Measurements from ENCODE around the gene PPP5C. TPM values are rescaled to one million over a fixed set of nuclear protein-coding genes. Genes with fewer than 3 reads are reported as not detected.
A peak's percentile ranks its signal among the peaks of the same experiment; 100 is the strongest.

The PPP5C gene
- total and polyA plus RNA-seq, 3 experiments from 2014 or later, result 38.7 to 124 (median 124) TPM

GRCh38 chr19:46378268-46378667 lies 31.4 kb downstream of the PPP5C start:
- DNase-seq, result no peak
- POLR2A ChIA-PET, result no interaction called here
- Histone ChIP-seq H3K36me3 (ENCODE audit: insufficient read depth, low read length) (peaks cover 31% of the 10 kb centered on the region), H3K27me3 (ENCODE audit: insufficient read depth, low read length, poor library complexity, severe bottlenecking) (no peaks in the 10 kb centered on the region), H3K9me3 (ENCODE audit: low read length) (no peaks in the 10 kb centered on the region), H3K27ac (ENCODE audit: low read depth, low read length) (no peak overlapping the region), H3K4me1 (ENCODE audit: insufficient read depth, low read length) (no peaks in the 10 kb centered on the region), H3K4me3 (ENCODE audit: low read length) (no peak overlapping the region)
- H3K36me3 Mint-ChIP-seq, result peaks cover 4 to 82% (median 25%) of the 10 kb centered on the region in 3 donors
- CTCF ChIA-PET, result interaction anchor here (1.2 kb wide), 1 partner anchor 17 kb away, joined by 5 read pairs; no protein-coding TSS in a partner anchor
- H3K27ac Mint-ChIP-seq, result peak overlapping the region in 1 of 8 donors; percentile 27
- H3K4me3 Mint-ChIP-seq, result no peak overlapping the region
- peaks cover 6 to 15% (median 8%) of the 10 kb centered on the region in 3 donors for H3K4me1 Mint-ChIP-seq
- H3K27me3 Mint-ChIP-seq, result no peaks in the 10 kb centered on the region
- no peaks in the 10 kb centered on the region for H3K9me3 Mint-ChIP-seq

GRCh38 chr19:46380690-46381089 lies 33.8 kb downstream of the PPP5C start:
- Mint-ChIP-seq H3K27me3 (no peaks in the 10 kb centered on the region), H3K36me3 (peaks cover 4 to 90% (median 25%) of the 10 kb centered on the region in 3 donors), H3K4me3 (no peak overlapping the region), H3K27ac (no peak overlapping the region), H3K9me3 (no peaks in the 10 kb centered on the region), H3K4me1 (peaks cover 6 to 15% (median 8%) of the 10 kb centered on the region in 3 donors)
- no peak overlapping the region for H3K4me3 ChIP-seq (ENCODE audit: low read length)
- no peaks in the 10 kb centered on the region for H3K27me3 ChIP-seq (ENCODE audit: insufficient read depth, low read length, poor library complexity, severe bottlenecking)
- ChIA-PET POLR2A (no interaction called here), CTCF (no interaction called here)
- no peaks in the 10 kb centered on the region for H3K4me1 ChIP-seq (ENCODE audit: insufficient read depth, low read length)
- H3K36me3 ChIP-seq (ENCODE audit: insufficient read depth, low read length), result peaks cover 46% of the 10 kb centered on the region
- no peaks in the 10 kb centered on the region for H3K9me3 ChIP-seq (ENCODE audit: low read length)
- H3K27ac ChIP-seq (ENCODE audit: low read depth, low read length), result no peak overlapping the region
- DNase-seq, result no peak

GRCh38 chr19:46381346-46381745 lies 34.5 kb downstream of the PPP5C start:
- ChIA-PET CTCF (no interaction called here), POLR2A (no interaction called here)
- H3K4me1 Mint-ChIP-seq, result peaks cover 6 to 13% (median 8%) of the 10 kb centered on the region in 3 donors
- H3K27me3 Mint-ChIP-seq, result no peaks in the 10 kb centered on the region
- Histone ChIP-seq H3K36me3 (ENCODE audit: insufficient read depth, low read length) (peaks cover 44% of the 10 kb centered on the region), H3K9me3 (ENCODE audit: low read length) (no peaks in the 10 kb centered on the region), H3K4me1 (ENCODE audit: insufficient read depth, low read length) (no peaks in the 10 kb centered on the region), H3K27ac (ENCODE audit: low read depth, low read length) (no peak overlapping the region), H3K4me3 (ENCODE audit: low read length) (no peak overlapping the region), H3K27me3 (ENCODE audit: insufficient read depth, low read length, poor library complexity, severe bottlenecking) (no peaks in the 10 kb centered on the region)
- H3K27ac Mint-ChIP-seq, result no peak overlapping the region
- DNase-seq, result no peak
- peaks cover 4 to 89% (median 23%) of the 10 kb centered on the region in 3 donors for H3K36me3 Mint-ChIP-seq
- H3K4me3 Mint-ChIP-seq, result no peak overlapping the region
- H3K9me3 Mint-ChIP-seq, result no peaks in the 10 kb centered on the region

- H3K36me3 ChIP-seq (ENCODE audit: insufficient read depth, low read length), result peaks cover 42% of the 10 kb centered on the region
- Mint-ChIP-seq H3K4me1 (peaks cover 6 to 13% (median 8%) of the 10 kb centered on the region in 3 donors), H3K36me3 (peaks cover 4 to 86% (median 20%) of the 10 kb centered on the region in 3 donors), H3K9me3 (no peaks in the 10 kb centered on the region), H3K27ac (peak overlapping the region in 1 of 8 donors; percentile 24), H3K27me3 (no peaks in the 10 kb centered on the region), H3K4me3 (no peak overlapping the region)
- ChIA-PET CTCF (no interaction called here), POLR2A (no interaction called here)
- H3K27me3 ChIP-seq (ENCODE audit: insufficient read depth, low read length, poor library complexity, severe bottlenecking), result no peaks in the 10 kb centered on the region
- H3K9me3 ChIP-seq (ENCODE audit: low read length), result no peaks in the 10 kb centered on the region
- DNase-seq, result no peak
- no peak overlapping the region for H3K4me3 ChIP-seq (ENCODE audit: low read length)
- H3K27ac ChIP-seq (ENCODE audit: low read depth, low read length), result no peak overlapping the region
- H3K4me1 ChIP-seq (ENCODE audit: insufficient read depth, low read length), result no peaks in the 10 kb centered on the region
Observed at GRCh38 chr19:46381756-46382345, 35.0 kb downstream of the PPP5C start.

GRCh38 chr19:46383171-46383815 lies 36.4 kb downstream of the PPP5C start:
- Mint-ChIP-seq H3K27me3 (no peaks in the 10 kb centered on the region), H3K4me3 (no peak overlapping the region), H3K9me3 (no peaks in the 10 kb centered on the region), H3K4me1 (peaks cover 6 to 12% (median 8%) of the 10 kb centered on the region in 3 donors), H3K27ac (peak overlapping the region in 1 of 8 donors; percentile 5), H3K36me3 (peaks cover 4 to 86% (median 22%) of the 10 kb centered on the region in 3 donors)
- H3K4me3 ChIP-seq (ENCODE audit: low read length), result no peak overlapping the region
- no peak overlapping the region for H3K27ac ChIP-seq (ENCODE audit: low read depth, low read length)
- no peaks in the 10 kb centered on the region for H3K4me1 ChIP-seq (ENCODE audit: insufficient read depth, low read length)
- no peak for DNase-seq
- POLR2A ChIA-PET, result no interaction called here
- no peaks in the 10 kb centered on the region for H3K27me3 ChIP-seq (ENCODE audit: insufficient read depth, low read length, poor library complexity, severe bottlenecking)
- no peaks in the 10 kb centered on the region for H3K9me3 ChIP-seq (ENCODE audit: low read length)
- peaks cover 36% of the 10 kb centered on the region for H3K36me3 ChIP-seq (ENCODE audit: insufficient read depth, low read length)
- CTCF ChIA-PET, result no interaction called here

GRCh38 chr19:46383846-46384245 lies 37.0 kb downstream of the PPP5C start:
- Mint-ChIP-seq H3K9me3 (no peaks in the 10 kb centered on the region), H3K27me3 (no peaks in the 10 kb centered on the region), H3K4me3 (no peak overlapping the region), H3K36me3 (peaks cover 4 to 87% (median 24%) of the 10 kb centered on the region in 3 donors), H3K4me1 (peaks cover 6 to 12% (median 8%) of the 10 kb centered on the region in 3 donors), H3K27ac (peak overlapping the region in 1 of 8 donors; percentile 5)
- Histone ChIP-seq H3K36me3 (ENCODE audit: insufficient read depth, low read length) (peaks cover 37% of the 10 kb centered on the region), H3K4me3 (ENCODE audit: low read length) (no peak overlapping the region), H3K27ac (ENCODE audit: low read depth, low read length) (no peak overlapping the region), H3K9me3 (ENCODE audit: low read length) (no peaks in the 10 kb centered on the region), H3K4me1 (ENCODE audit: insufficient read depth, low read length) (no peaks in the 10 kb centered on the region), H3K27me3 (ENCODE audit: insufficient read depth, low read length, poor library complexity, severe bottlenecking) (no peaks in the 10 kb centered on the region)
- peak in 1 of 5 donors; percentile 21 for DNase-seq
- CTCF ChIA-PET, result no interaction called here
- POLR2A ChIA-PET, result no interaction called here

GRCh38 chr19:46384396-46384795 lies 37.5 kb downstream of the PPP5C start:
- H3K9me3 Mint-ChIP-seq, result no peaks in the 10 kb centered on the region
- H3K27ac Mint-ChIP-seq, result no peak overlapping the region
- POLR2A ChIA-PET, result no interaction called here
- H3K4me1 ChIP-seq (ENCODE audit: insufficient read depth, low read length), result no peaks in the 10 kb centered on the region
- H3K27me3 Mint-ChIP-seq, result no peaks in the 10 kb centered on the region
- H3K4me3 Mint-ChIP-seq, result no peak overlapping the region
- no peak overlapping the region for H3K4me3 ChIP-seq (ENCODE audit: low read length)
- CTCF ChIA-PET, result no interaction called here
- peaks cover 38% of the 10 kb centered on the region for H3K36me3 ChIP-seq (ENCODE audit: insufficient read depth, low read length)
- no peak for DNase-seq
- peaks cover 6 to 12% (median 8%) of the 10 kb centered on the region in 3 donors for H3K4me1 Mint-ChIP-seq
- H3K36me3 Mint-ChIP-seq, result peaks cover 7 to 86% (median 27%) of the 10 kb centered on the region in 3 donors
- H3K27me3 ChIP-seq (ENCODE audit: insufficient read depth, low read length, poor library complexity, severe bottlenecking), result no peaks in the 10 kb centered on the region
- no peaks in the 10 kb centered on the region for H3K9me3 ChIP-seq (ENCODE audit: low read length)
- no peak overlapping the region for H3K27ac ChIP-seq (ENCODE audit: low read depth, low read length)

- H3K36me3 ChIP-seq (ENCODE audit: insufficient read depth, low read length), result peaks cover 45% of the 10 kb centered on the region
- DNase-seq, result no peak
- no peaks in the 10 kb centered on the region for H3K9me3 ChIP-seq (ENCODE audit: low read length)
- no peaks in the 10 kb centered on the region for H3K9me3 Mint-ChIP-seq
- CTCF ChIA-PET, result no interaction called here
- no peaks in the 10 kb centered on the region for H3K4me1 ChIP-seq (ENCODE audit: insufficient read depth, low read length)
- no peak overlapping the region for H3K4me3 Mint-ChIP-seq
- POLR2A ChIA-PET, result no interaction called here
- no peaks in the 10 kb centered on the region for H3K27me3 Mint-ChIP-seq
- no peak overlapping the region for H3K4me3 ChIP-seq (ENCODE audit: low read length)
- H3K27ac Mint-ChIP-seq, result peak overlapping the region in 1 of 8 donors; percentile 50
- H3K36me3 Mint-ChIP-seq, result peaks cover 9 to 84% (median 23%) of the 10 kb centered on the region in 3 donors
- no peak overlapping the region for H3K27ac ChIP-seq (ENCODE audit: low read depth, low read length)
- no peaks in the 10 kb centered on the region for H3K27me3 ChIP-seq (ENCODE audit: insufficient read depth, low read length, poor library complexity, severe bottlenecking)
- H3K4me1 Mint-ChIP-seq, result peaks cover 1 to 9% (median 5%) of the 10 kb centered on the region in 3 donors
Observed at GRCh38 chr19:46385636-46386035, 38.7 kb downstream of the PPP5C start.

Measured in CD8-positive, alpha-beta memory T cell (primary cell).